Adrenal gland (tissue), 12 donors: Measurements from ENCODE around the gene SMPD1. TPM values are rescaled to one million over a fixed set of nuclear protein-coding genes. Genes with fewer than 3 reads are reported as not detected.

Source experiments
- DNase-seq, 7 donors: peaks; one replicate each; pipeline ENCODE4 v3.0.0-alpha.2; 2019 to 2020
- H3K27ac ChIP-seq, 5 donors: fragments of 200-600 bp; sonication (generic) in 4 of 5; 1 replicate in 3 of 5; 2 replicates in 2 of 5; pipeline versions ENCODE4 v1.5.1 to v1.8.0; 2016 to 2020; ENCODE audit warnings: mild to moderate bottlenecking in 1 of 5
- H3K27me3 ChIP-seq: fragments of 200-600 bp; 2 replicates; pipeline ENCODE4 v1.8.0; 2021
- H3K36me3 ChIP-seq, 2 donors: fragments of 200-600 bp; replicated peaks in 1 of 2; 1 replicate in 1 of 2; 2 replicates in 1 of 2; pipeline versions ENCODE4 v1.5.1 to v1.8.0; 2018 to 2022
- H3K4me1 ChIP-seq, 2 donors: fragments of 200-600 bp; replicated peaks in 1 of 2; 1 replicate in 1 of 2; 2 replicates in 1 of 2; pipeline versions ENCODE4 v1.5.1 to v1.8.0; 2018 to 2021
- H3K4me3 ChIP-seq, 4 donors: fragments of 200-600 bp; sonication (generic) in 3 of 4; one replicate each; pipeline ENCODE4 v1.5.1; 2016 to 2018
- H3K9me3 ChIP-seq, 3 donors: fragments of 200-600 bp; sonication (generic) in 1 of 3; replicated peaks in 1 of 3; 1 replicate in 2 of 3; 2 replicates in 1 of 3; pipeline versions ENCODE4 v1.5.1 to v1.8.0; 2016 to 2021
- POLR2A ChIP-seq, 2 donors: fragments of 450-650 bp; IDR thresholded peaks; one replicate each; pipeline ENCODE4 v1.6.1; 2017; ENCODE audit warnings: antibody characterized with exemption in 2 of 2, mild to moderate bottlenecking in 2 of 2, moderate library complexity in 1 of 2
- WGBS, 4 donors: extraction: QIAGEN DNeasy Blood & Tissue Kit in 2 of 4; methylation state at CpG; one replicate each; pipeline versions ENCODE4 v1.1.5 to v1.1.7; 2013 to 2017; 5-methylcytosine and 5-hydroxymethylcytosine counted together
- intact Hi-C, 2 donors: fragments of 100-400 bp; cut with DNase I; formaldehyde crosslinking; loops; one replicate each; pipeline versions ENCODE4 v1.14.1 to v1.15.0; 2022 to 2023
- polyA plus RNA-seq, 3 donors: library from polyadenylated mRNA; stranded (reverse); fragments of 200-250 nt in 2 of 3; fragments of 350-450 nt in 1 of 3; fragmentation: Illumina TruSeq in 1 of 3; extraction: RNeasy Lipid Tissue Mini Kit (QIAGEN cat#74804) in 1 of 3; gene quantifications; one replicate each; pipeline ENCODE4 v1.2.3, GENCODE V29; 2013 to 2014
- total RNA-seq, 9 donors: library from RNA; depleted of rRNA in 4 of 9; stranded (reverse); fragments of >200 nt in 4 of 9; fragments of 120-200 nt in 1 of 9; fragmentation: NEBNext Ultra II Directional in 1 of 9; extraction: Animal tissue kit (Norgen Biotek cat#: 25700) in 1 of 9; gene quantifications; one replicate each; pipeline versions ENCODE4 v1.1.0 to v1.2.4, GENCODE V29; 2013 to 2023
- TF ChIP-seq, protein P1 (sequence below), 6 experiments: fragments of 450-650 bp in 4 of 6; fragments of 200-600 bp in 2 of 6; sonication (generic) in 1 of 6; IDR thresholded peaks; 1 replicate in 5 of 6; 2 replicates in 1 of 6; pipeline versions ENCODE4 v1.5.1 to v1.8.0; 2016 to 2021; ENCODE audit warnings: antibody characterized with exemption in 6 of 6, mild to moderate bottlenecking in 2 of 6, moderate library complexity in 1 of 6
- donor health status: healthy with polysubstance abuse.
- donor health status: Bipolar disorder and iron deficiency.
- donor health status: DM: yes; HTN: yes; CAD: no.
- donor health status: DM: no; HTN: no; CAD: no.
- donor health status: DM: no; HTN: no; CAD: no.
- donor health status: DM: yes; HTN: yes; CAD: no.

Gene SMPD1
- total and polyA plus RNA-seq, 12 donors = 35.8 to 85.0 (median 64.9) TPM

DNA sequence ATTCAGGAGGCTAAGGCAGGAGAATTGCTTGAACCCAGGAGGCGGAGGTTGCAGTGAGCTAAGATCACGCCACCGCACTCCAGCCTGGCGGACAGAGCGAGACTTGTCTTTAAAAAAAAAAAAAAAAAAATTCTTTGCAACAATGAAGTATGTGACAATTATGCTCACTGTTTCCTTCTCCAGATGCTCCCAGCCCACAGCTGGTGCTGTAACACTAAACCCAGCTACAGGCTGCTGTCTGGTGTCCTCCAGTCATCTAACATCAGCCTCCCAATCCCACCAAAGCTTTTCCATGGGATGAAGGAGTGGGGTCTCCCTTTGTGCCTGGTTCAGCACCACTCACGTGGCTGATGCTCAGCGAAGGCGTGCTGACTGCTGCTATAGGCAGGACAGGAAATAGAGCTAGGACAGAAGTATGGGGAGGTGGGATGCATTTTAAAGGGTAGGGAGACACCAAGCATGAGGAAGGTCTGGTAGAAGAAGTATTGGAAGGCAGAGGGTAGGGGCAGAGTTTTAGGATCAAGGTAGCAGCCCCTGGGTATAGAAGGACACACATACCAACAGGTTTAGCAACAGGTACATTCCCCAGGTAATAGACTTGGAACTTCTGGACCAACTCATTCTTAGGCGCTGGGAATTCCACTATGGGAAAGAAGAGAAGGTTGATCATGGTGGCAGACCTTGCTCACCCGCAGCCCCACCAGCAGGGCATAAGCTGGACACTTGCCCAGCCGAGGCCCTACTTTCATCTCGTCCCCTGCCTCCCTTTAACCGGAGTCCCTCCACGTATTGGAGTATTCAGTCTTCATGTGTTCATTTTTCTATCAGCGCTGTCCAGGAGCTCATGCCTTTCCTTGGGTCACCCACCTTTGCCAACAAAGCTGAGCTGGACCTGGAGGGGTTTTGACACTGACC is 10.4 kb downstream of the SMPD1 start:
- H3K36me3 ChIP-seq = peaks cover 0 to 22% of the 10 kb centered on the region in 2 donors
- no peak for TF ChIP-seq POLR2A (IDR thresholded peaks at IDR 0.05)
- TF ChIP-seq, protein P1, sequence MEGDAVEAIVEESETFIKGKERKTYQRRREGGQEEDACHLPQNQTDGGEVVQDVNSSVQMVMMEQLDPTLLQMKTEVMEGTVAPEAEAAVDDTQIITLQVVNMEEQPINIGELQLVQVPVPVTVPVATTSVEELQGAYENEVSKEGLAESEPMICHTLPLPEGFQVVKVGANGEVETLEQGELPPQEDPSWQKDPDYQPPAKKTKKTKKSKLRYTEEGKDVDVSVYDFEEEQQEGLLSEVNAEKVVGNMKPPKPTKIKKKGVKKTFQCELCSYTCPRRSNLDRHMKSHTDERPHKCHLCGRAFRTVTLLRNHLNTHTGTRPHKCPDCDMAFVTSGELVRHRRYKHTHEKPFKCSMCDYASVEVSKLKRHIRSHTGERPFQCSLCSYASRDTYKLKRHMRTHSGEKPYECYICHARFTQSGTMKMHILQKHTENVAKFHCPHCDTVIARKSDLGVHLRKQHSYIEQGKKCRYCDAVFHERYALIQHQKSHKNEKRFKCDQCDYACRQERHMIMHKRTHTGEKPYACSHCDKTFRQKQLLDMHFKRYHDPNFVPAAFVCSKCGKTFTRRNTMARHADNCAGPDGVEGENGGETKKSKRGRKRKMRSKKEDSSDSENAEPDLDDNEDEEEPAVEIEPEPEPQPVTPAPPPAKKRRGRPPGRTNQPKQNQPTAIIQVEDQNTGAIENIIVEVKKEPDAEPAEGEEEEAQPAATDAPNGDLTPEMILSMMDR (IDR thresholded peaks at IDR 0.05) = no peak

DNA sequence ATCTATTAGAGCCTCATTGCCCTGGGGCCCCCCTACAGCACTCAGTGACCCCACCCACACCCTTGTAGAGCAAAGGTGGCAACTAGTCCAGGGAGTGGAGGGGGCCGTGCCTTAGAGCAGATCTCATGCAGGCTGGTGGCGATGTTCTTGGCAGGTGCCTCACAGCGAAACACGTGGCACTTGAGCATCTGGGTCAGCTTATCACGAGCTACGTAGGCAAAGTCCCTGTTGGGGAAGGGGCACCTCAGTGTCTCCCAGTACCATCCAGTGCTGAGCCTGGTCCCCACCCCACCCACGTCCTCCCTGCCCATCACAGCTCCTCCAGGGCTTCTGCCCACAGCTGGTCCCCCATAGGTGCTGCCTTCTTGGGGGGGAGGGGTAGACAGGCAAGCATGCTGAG is 11.2 kb downstream of the SMPD1 start:
- peaks cover 20 to 26% of the 10 kb centered on the region in 2 donors for H3K4me1 ChIP-seq
- DNase-seq = no peak
- no peaks in the 10 kb centered on the region for H3K9me3 ChIP-seq
- no peak overlapping the region for H3K27ac ChIP-seq
- peaks cover 0 to 22% of the 10 kb centered on the region in 2 donors for H3K36me3 ChIP-seq
- WGBS, 4 donors = 96 to 100% (median 97%) methylated on average over 7 of the region's 7 CpGs
- no peak for TF ChIP-seq POLR2A (IDR thresholded peaks at IDR 0.05)
- TF ChIP-seq, protein P1 (IDR thresholded peaks at IDR 0.05) = no peak
- no peaks in the 10 kb centered on the region for H3K27me3 ChIP-seq
- intact Hi-C loops = no loop called here
- H3K4me3 ChIP-seq = no peak overlapping the region

More for the DNA sequence above, 10.4 kb downstream of the SMPD1 start:
- Histone ChIP-seq H3K4me1 (peaks cover 20 to 26% of the 10 kb centered on the region in 2 donors), H3K27ac (no peak overlapping the region), H3K4me3 (no peak overlapping the region), H3K27me3 (no peaks in the 10 kb centered on the region), H3K9me3 (no peaks in the 10 kb centered on the region)
- DNase-seq = no peak
- WGBS, 4 donors = 94 to 99% (median 97%) methylated on average over 15 of the region's 15 CpGs
- intact Hi-C loops = no loop called here

DNA sequence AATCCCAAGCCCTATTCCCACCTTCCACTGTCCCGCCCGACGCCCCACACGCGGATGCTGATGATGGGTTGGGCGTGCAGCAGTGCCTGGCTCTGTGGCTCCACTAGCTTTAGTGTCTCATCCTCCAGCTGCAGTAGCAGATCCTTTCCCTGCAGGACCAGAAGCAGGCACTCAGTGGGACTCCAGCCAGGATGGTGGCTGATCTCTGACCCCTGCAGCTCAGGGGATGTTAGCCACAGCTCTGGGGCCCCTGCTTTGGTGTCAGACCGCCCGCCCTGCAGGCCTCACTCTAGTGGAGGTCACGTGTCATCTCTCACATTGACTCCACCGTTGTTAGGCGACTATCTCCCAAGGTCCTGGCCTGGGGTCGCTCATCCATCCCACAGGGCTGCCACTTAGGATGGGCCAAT is 11.8 kb downstream of the SMPD1 start:
- Histone ChIP-seq H3K36me3 (peaks cover 0 to 22% of the 10 kb centered on the region in 2 donors), H3K27me3 (no peaks in the 10 kb centered on the region), H3K27ac (no peak overlapping the region), H3K4me3 (no peak overlapping the region), H3K9me3 (no peaks in the 10 kb centered on the region), H3K4me1 (peaks cover 15 to 20% of the 10 kb centered on the region in 2 donors)
- intact Hi-C loops = no loop called here
- TF ChIP-seq, protein P1 (IDR thresholded peaks at IDR 0.05) = no peak
- TF ChIP-seq POLR2A (IDR thresholded peaks at IDR 0.05) = no peak
- WGBS, 4 donors = 81 to 93% (median 86%) methylated on average over 10 to 12 of the region's 12 CpGs
- no peak for DNase-seq

DNA sequence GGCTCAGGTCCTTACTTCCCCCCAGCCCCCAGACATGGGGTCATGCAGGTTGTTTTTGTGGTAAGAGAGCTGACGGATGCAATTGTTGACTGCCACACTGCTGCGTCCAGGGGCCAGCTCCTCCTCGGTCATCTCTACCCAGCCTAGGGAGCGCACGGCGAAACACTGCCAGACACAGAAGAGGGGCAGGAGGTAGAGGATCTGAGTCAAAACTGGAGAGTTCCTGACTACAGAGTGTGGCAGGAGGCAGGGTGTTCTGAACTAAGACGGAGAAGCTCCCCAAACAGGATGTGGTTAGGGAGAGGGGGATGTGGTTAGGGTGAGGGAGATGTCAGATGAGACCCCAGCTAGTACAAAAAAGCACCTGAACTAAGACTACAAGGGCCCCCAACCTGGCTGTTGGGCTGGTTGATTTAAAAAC is 12.3 kb downstream of the SMPD1 start:
- Histone ChIP-seq H3K27ac (no peak overlapping the region), H3K4me3 (no peak overlapping the region), H3K4me1 (peaks cover 11 to 15% of the 10 kb centered on the region in 2 donors), H3K36me3 (peaks cover 0 to 22% of the 10 kb centered on the region in 2 donors), H3K9me3 (no peaks in the 10 kb centered on the region), H3K27me3 (no peaks in the 10 kb centered on the region)
- WGBS, 4 donors = 79 to 92% (median 86%) methylated on average over 7 of the region's 7 CpGs
- no peak for TF ChIP-seq POLR2A (IDR thresholded peaks at IDR 0.05)
- TF ChIP-seq, protein P1 (IDR thresholded peaks at IDR 0.05) = no peak
- DNase-seq = no peak
- intact Hi-C loops = no loop called here
